Measurements from ENCODE around the gene DNAJB6. TPM values are rescaled to one million over a fixed set of nuclear protein-coding genes. Genes with fewer than 3 reads are reported as not detected.

DNAJB6 gene
- total RNA-seq, 2 experiments from 2014 or later, result 67.8 to 80.6 TPM

DNA sequence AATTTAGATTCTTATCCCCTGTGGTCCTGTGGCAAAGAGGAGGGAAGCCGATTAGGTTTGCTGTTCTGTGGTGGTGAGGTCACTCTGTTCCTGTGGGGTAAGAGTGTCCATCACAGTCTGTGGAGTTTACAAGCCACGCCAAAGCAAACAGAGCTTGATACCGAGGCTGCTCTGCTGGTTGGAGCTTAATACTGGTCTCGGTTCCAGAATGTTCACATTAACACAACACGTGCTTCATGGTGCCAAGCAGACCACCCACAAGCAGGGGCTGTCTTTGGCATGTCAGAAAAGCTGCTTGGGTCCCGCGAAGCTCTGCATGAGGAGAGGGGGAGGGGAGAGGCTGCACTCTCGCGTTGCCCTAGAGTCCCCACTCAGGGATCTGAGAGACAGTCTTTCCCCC is 47.5 kb downstream of the DNAJB6 start:
- H3K9me3 Mint-ChIP-seq, result no peaks in the 10 kb centered on the region
- ChIA-PET POLR2A (interaction anchor here (0.6 to 0.8 kb wide), 2 partner anchors 39 to 828 kb away, joined by 3 to 4 read pairs; no protein-coding TSS in a partner anchor), CTCF (interaction anchor here (0.7 to 1.9 kb wide), 3 partner anchors 12 to 26 kb away, joined by 3 to 4 read pairs (median 4); no protein-coding TSS in a partner anchor)
- no peak overlapping the region for H3K4me3 Mint-ChIP-seq
- ATAC-seq (no peak), DNase-seq (no peak)
- intact Hi-C loops (cut with micrococcal nuclease), result no loop called here
- H3K36me3 Mint-ChIP-seq (ENCODE audit: low read depth), result peaks cover 38% of the 10 kb centered on the region
- H3K27me3 Mint-ChIP-seq, result no peaks in the 10 kb centered on the region
- TF ChIP-seq, protein P1, sequence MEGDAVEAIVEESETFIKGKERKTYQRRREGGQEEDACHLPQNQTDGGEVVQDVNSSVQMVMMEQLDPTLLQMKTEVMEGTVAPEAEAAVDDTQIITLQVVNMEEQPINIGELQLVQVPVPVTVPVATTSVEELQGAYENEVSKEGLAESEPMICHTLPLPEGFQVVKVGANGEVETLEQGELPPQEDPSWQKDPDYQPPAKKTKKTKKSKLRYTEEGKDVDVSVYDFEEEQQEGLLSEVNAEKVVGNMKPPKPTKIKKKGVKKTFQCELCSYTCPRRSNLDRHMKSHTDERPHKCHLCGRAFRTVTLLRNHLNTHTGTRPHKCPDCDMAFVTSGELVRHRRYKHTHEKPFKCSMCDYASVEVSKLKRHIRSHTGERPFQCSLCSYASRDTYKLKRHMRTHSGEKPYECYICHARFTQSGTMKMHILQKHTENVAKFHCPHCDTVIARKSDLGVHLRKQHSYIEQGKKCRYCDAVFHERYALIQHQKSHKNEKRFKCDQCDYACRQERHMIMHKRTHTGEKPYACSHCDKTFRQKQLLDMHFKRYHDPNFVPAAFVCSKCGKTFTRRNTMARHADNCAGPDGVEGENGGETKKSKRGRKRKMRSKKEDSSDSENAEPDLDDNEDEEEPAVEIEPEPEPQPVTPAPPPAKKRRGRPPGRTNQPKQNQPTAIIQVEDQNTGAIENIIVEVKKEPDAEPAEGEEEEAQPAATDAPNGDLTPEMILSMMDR (IDR thresholded peaks at IDR 0.05), result no peak
- H3K27ac Mint-ChIP-seq, result no peak overlapping the region
- peaks cover 33% of the 10 kb centered on the region for H3K4me1 Mint-ChIP-seq (ENCODE audit: low read depth)

DNA sequence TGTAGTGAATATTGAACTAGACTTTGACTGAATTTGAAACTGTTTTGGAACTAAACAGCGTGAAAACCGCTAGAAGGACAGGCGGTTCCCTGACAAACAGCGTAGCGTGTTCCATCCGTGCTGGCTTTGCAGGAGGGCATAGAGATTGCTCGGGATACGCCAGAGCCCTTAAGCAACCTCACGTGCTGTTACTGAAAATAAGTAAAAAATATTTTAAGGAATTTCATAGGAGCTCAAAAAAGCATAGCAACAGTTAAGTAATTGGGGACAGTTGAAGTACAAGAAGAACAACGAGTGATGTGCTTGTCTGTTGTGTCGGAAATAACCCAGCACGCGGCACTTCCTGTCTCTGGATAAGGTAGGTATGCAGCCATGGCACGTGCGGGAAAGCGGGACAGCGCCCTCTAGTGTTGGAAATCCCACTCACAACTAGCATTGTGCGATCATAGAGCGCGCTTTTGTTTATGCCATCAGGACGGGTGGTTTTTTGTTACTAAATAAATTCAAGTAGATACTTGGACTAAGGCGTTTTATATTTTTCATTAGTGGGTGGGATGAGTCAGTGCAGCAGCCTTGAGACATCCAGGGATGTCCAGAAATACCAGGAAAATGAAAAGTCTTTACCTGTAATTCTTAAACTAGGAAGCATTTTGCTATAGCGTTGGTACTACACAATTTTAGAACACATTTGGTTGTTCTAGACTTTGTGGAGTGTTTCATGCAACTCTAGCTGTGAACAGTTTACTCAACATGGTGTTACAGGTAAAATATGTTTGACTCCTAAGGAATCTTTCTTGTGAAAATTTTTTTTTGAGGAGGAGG is 50.4 kb downstream of the DNAJB6 start:
- peak; percentile 96 for DNase-seq
- Mint-ChIP-seq H3K4me1 (ENCODE audit: low read depth) (peaks cover 41% of the 10 kb centered on the region), H3K4me3 (no peak overlapping the region), H3K27me3 (no peaks in the 10 kb centered on the region), H3K27ac (peak overlapping the region; percentile 62), H3K36me3 (ENCODE audit: low read depth) (peaks cover 51% of the 10 kb centered on the region), H3K9me3 (no peaks in the 10 kb centered on the region)
- intact Hi-C loops (cut with micrococcal nuclease), result no loop called here
- ChIA-PET CTCF (interaction anchor here (0.6 to 2.9 kb wide), 23 partner anchors 8 to 438 kb away, joined by 3 to 20 read pairs (median 5); partner anchors contain the start of gene NOM1), POLR2A (interaction anchor here (0.6 to 1.9 kb wide), 6 partner anchors 8 to 33 kb away, joined by 3 to 4 read pairs (median 4); no protein-coding TSS in a partner anchor)
- ATAC-seq, result peak; percentile 85
- TF ChIP-seq, protein P1 (IDR thresholded peaks at IDR 0.05), result peak; percentile 93

DNA sequence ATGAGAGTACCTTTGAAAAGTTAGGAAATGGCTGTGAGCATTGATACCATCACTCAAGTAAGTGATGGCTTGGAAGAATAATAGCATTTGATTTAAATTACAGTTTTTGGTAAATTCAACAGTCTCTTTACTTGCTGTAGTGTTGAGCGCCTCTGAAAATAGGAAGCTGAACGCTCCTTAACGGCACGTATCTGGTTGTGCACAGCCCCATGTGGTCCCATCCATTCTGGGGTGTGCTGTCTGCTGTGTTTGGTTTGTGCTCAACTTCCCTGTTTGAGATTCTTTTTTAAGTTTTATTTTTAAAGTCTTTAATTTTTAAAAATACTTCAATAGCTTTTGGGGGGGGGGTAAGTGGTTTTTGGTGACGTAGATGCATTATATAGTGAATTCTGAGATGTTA is 51.5 kb downstream of the DNAJB6 start:
- Mint-ChIP-seq H3K4me3 (no peak overlapping the region), H3K9me3 (no peaks in the 10 kb centered on the region), H3K4me1 (ENCODE audit: low read depth) (peaks cover 43% of the 10 kb centered on the region), H3K27me3 (no peaks in the 10 kb centered on the region), H3K27ac (no peak overlapping the region), H3K36me3 (ENCODE audit: low read depth) (peaks cover 46% of the 10 kb centered on the region)
- TF ChIP-seq, protein P1 (IDR thresholded peaks at IDR 0.05), result no peak
- DNase-seq (no peak), ATAC-seq (no peak)
- ChIA-PET POLR2A (interaction anchor here (0.6 to 1.9 kb wide), 3 partner anchors 10 to 67 kb away, joined by 3 to 4 read pairs (median 3); no protein-coding TSS in a partner anchor), CTCF (interaction anchor here (1.0 to 2.9 kb wide), 6 partner anchors 9 to 439 kb away, joined by 3 to 12 read pairs (median 5); partner anchors contain the start of gene NOM1)
- intact Hi-C loops (cut with micrococcal nuclease), result no loop called here

DNA sequence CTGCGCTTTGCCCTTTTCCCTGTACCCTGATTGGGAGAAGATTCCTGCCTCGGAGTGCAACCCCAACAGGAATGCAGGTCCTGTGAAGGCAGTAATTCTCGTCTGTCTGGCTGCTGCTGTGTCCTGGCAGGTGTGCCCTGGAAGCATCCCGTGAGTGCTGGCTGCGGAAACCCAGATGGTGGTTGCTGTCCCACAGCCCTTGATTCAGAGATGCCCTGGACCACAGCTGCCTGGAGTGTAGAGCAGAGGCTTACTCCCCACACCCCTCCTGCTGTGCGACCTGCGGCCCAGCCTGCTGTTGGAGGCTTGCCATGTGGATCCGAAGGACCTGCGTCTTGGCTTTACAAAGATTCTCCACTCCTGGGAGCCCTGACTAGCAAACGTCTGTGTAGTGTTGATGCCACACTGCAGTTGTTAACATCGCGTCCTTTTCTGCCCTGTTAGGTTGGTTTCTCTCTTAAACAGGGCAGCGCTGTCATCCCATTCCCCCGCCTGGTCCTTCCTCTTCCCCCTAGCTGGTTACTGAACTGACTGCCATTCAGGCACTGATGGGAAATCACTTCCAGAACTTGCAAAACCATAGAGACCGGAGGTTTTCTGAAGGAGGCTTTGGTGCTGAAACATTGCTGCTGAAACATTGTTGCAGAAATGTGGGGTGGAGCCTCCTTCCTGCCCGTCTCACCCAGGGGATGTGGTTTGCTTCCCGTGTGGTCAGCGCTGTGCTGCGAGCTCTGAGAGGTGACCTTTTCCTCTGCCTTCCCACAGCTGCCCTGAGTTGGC is 53.3 kb downstream of the DNAJB6 start:
- peak; percentile 66 for DNase-seq
- no peaks in the 10 kb centered on the region for H3K9me3 Mint-ChIP-seq
- H3K36me3 Mint-ChIP-seq (ENCODE audit: low read depth), result peaks cover 42% of the 10 kb centered on the region
- POLR2A ChIA-PET, result no interaction called here
- H3K27me3 Mint-ChIP-seq, result no peaks in the 10 kb centered on the region
- intact Hi-C loops (cut with micrococcal nuclease), result no loop called here
- no peak overlapping the region for H3K4me3 Mint-ChIP-seq
- TF ChIP-seq, protein P1 (IDR thresholded peaks at IDR 0.05), result no peak
- CTCF ChIA-PET, result interaction anchor here (1.0 kb wide), 1 partner anchor 128 kb away, joined by 3 read pairs; no protein-coding TSS in a partner anchor
- H3K4me1 Mint-ChIP-seq (ENCODE audit: low read depth), result peaks cover 47% of the 10 kb centered on the region
- H3K27ac Mint-ChIP-seq, result peak overlapping the region; percentile 78
- ATAC-seq, result peak; percentile 73
